ENCODE data around the gene LBR. TPM values are rescaled to one million over a fixed set of nuclear protein-coding genes. Genes with fewer than 3 reads are reported as not detected.

Gene LBR
- total and polyA plus RNA-seq, 2 experiments from 2014 or later, result 50.6 to 91.3 TPM

- H4K20me1 ChIP-seq (replicated peaks; ENCODE audit: insufficient read depth), result no peaks in the 10 kb centered on the region
- no peaks in the 10 kb centered on the region; the same call in 2 of the 3 replicates for H3K36me3 Mint-ChIP-seq (ENCODE audit: low read depth)
- peaks cover 18% of the 10 kb centered on the region; the same call in 1 of the 2 replicates for H3K4me1 ChIP-seq (ENCODE audit: insufficient read depth)
- peaks cover 4% of the 10 kb centered on the region; the same call in 1 of the 2 replicates for H3F3A ChIP-seq (replicated peaks; ENCODE audit: low read depth)
- no peaks in the 10 kb centered on the region for H3K36me3 ChIP-seq (ENCODE audit: insufficient read depth)
- ATAC-seq, result no peak
- H3K27me3 Mint-ChIP-seq (ENCODE audit: insufficient read depth, low read depth, poor library complexity), result peaks cover 13% of the 10 kb centered on the region
- H3K4me3 ChIP-seq, result no peak overlapping the region
- peaks cover 3% of the 10 kb centered on the region; the same call in 1 of the 3 replicates for H3K9me3 Mint-ChIP-seq
- H3K4me2 ChIP-seq, result no peak overlapping the region
- no peak overlapping the region for H3K27ac ChIP-seq (ENCODE audit: low read depth)
- no peak for DNase-seq (ENCODE audit: low spot score)
- H3K27ac Mint-ChIP-seq, result no peak overlapping the region
- peaks cover 27% of the 10 kb centered on the region for H3K4me1 Mint-ChIP-seq
- H3K4me3 Mint-ChIP-seq, result no peak overlapping the region
- H3K79me2 ChIP-seq (replicated peaks; ENCODE audit: insufficient read depth), result no peaks in the 10 kb centered on the region
- no peaks in the 10 kb centered on the region for H3K9me2 ChIP-seq (ENCODE audit: insufficient read depth)
- TF ChIP-seq ZNF114 (CRISPR knock-in tag; IDR thresholded peaks at IDR 0.05) (no peak), STAT1 (IDR thresholded peaks at IDR 0.05; ENCODE audit: unreplicated experiment) (no peak), REST (IDR thresholded peaks at IDR 0.05; ENCODE audit: unreplicated experiment) (no peak), ETS1 (IDR thresholded peaks at IDR 0.05) (no peak), EZH2phosphoT487 (IDR thresholded peaks at IDR 0.05; ENCODE audit: unreplicated experiment) (no peak), NANOG (IDR thresholded peaks at IDR 0.05; ENCODE audit: borderline replicate concordance) (no peak), CTCF (conservative IDR thresholded peaks at IDR 0.05; ENCODE audit: low read depth in 2 of 2) (no peak), ZNF331 (CRISPR knock-in tag; IDR thresholded peaks at IDR 0.05; ENCODE audit: low read depth) (no peak), JUNB (IDR thresholded peaks at IDR 0.05; ENCODE audit: unreplicated experiment) (no peak), POLR2AphosphoS5 (IDR thresholded peaks at IDR 0.05; ENCODE audit: low read depth) (no peak), ZNF462 (CRISPR knock-in tag; IDR thresholded peaks at IDR 0.05) (no peak), CREB1 (CRISPR knock-in tag; IDR thresholded peaks at IDR 0.05; ENCODE audit: low read depth) (no peak), EZH2 (IDR thresholded peaks at IDR 0.05; ENCODE audit: low read depth, unreplicated experiment) (no peak)
- H2AFZ ChIP-seq, result no peak overlapping the region
- no peaks in the 10 kb centered on the region for H3K27me3 ChIP-seq (ENCODE audit: insufficient read depth)
These were observed 49.6 kb upstream of the LBR start for GRCh38 chr1:225477296-225477911.

Data from GM23338 (cell line).